ENCODE results near the gene UBE2J1. TPM values are rescaled to one million over a fixed set of nuclear protein-coding genes. Genes with fewer than 3 reads are reported as not detected.

UBE2J1 gene
- total and polyA plus RNA-seq, 10 of the 15 experiments (the other 5 are each of a cell fraction or from before 2014, with no cell fraction given): 48.7 to 131 (median 90.0) TPM

- peak overlapping the region; percentile 26; the same call in 1 of the 2 replicates for H3K27ac ChIP-seq (ENCODE audit: control insufficient read depth, insufficient read depth)
- BruUV-seq (replicated peaks): no TSS peak
- ChIA-PET RAD21 (ENCODE audit: unreplicated experiment) (interaction anchor here (1.6 to 11.8 kb wide), 2 partner anchors 8 to 13 kb away, joined by 7 to 187 read pairs; partner anchors contain the start of gene UBE2J1), SMC1A (ENCODE audit: uncharacterized antibody, unreplicated experiment) (interaction anchor here (0.5 to 11.9 kb wide), 15 partner anchors 7 to 401 kb away, joined by 3 to 252 read pairs (median 4); partner anchors contain the start of genes RNGTT and UBE2J1), POLR2A (interaction anchor here (2.9 to 4.5 kb wide), 2 partner anchors 8 to 12 kb away, joined by 21 to 30 read pairs; partner anchors contain the start of gene UBE2J1), CTCF (interaction anchor here (1.1 to 11.4 kb wide), 8 partner anchors 13 to 382 kb away, joined by 3 to 260 read pairs (median 15); partner anchors contain the start of gene UBE2J1)
- H4K20me1 ChIP-seq (ENCODE audit: control insufficient read depth, insufficient read depth): no peaks in the 10 kb centered on the region
- no peak overlapping the region; the same call in 1 of the 2 replicates for H2AFZ ChIP-seq (ENCODE audit: control insufficient read depth, low read depth, low read length)
- H3K4me1 ChIP-seq (ENCODE audit: control insufficient read depth, insufficient read depth, low read length): peaks cover 32% of the 10 kb centered on the region
- no peak for TF ChIP-seq CHD1 (IDR thresholded peaks at IDR 0.05; ENCODE audit: low read depth, low read length)
- TF ChIP-seq CBFB (IDR thresholded peaks at IDR 0.05; ENCODE audit: low read depth): no peak
- no peak for TF ChIP-seq TCF12 (IDR thresholded peaks at IDR 0.05; ENCODE audit: low read depth, low read length)
- no peak for TF ChIP-seq ZNF592 (IDR thresholded peaks at IDR 0.05)
- no peak for TF ChIP-seq RBBP5 (conservative IDR thresholded peaks at IDR 0.05)
- TF ChIP-seq, protein P1, sequence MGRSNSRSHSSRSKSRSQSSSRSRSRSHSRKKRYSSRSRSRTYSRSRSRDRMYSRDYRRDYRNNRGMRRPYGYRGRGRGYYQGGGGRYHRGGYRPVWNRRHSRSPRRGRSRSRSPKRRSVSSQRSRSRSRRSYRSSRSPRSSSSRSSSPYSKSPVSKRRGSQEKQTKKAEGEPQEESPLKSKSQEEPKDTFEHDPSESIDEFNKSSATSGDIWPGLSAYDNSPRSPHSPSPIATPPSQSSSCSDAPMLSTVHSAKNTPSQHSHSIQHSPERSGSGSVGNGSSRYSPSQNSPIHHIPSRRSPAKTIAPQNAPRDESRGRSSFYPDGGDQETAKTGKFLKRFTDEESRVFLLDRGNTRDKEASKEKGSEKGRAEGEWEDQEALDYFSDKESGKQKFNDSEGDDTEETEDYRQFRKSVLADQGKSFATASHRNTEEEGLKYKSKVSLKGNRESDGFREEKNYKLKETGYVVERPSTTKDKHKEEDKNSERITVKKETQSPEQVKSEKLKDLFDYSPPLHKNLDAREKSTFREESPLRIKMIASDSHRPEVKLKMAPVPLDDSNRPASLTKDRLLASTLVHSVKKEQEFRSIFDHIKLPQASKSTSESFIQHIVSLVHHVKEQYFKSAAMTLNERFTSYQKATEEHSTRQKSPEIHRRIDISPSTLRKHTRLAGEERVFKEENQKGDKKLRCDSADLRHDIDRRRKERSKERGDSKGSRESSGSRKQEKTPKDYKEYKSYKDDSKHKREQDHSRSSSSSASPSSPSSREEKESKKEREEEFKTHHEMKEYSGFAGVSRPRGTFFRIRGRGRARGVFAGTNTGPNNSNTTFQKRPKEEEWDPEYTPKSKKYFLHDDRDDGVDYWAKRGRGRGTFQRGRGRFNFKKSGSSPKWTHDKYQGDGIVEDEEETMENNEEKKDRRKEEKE (IDR thresholded peaks at IDR 0.05): no peak
- TF ChIP-seq TCF3 (IDR thresholded peaks at IDR 0.05; ENCODE audit: borderline replicate concordance, insufficient read depth, low read depth, low read length): no peak
- no peak for TF ChIP-seq PKNOX1 (IDR thresholded peaks at IDR 0.05)
- no peak for TF ChIP-seq BCL3 (IDR thresholded peaks at IDR 0.05; ENCODE audit: borderline replicate concordance, insufficient read depth, low read depth, low read length, poor library complexity, severe bottlenecking)
- TF ChIP-seq NBN (IDR thresholded peaks at IDR 0.05): no peak
- TF ChIP-seq RELA (IDR thresholded peaks at IDR 0.05; ENCODE audit: borderline replicate concordance, partially characterized antibody): no peak
- TF ChIP-seq CBX3 (IDR thresholded peaks at IDR 0.05; ENCODE audit: borderline replicate concordance, low read depth): no peak
- no peak for TF ChIP-seq TARDBP (IDR thresholded peaks at IDR 0.05; ENCODE audit: borderline replicate concordance)
- TF ChIP-seq CREB1 (IDR thresholded peaks at IDR 0.05; ENCODE audit: low read depth): no peak
- TF ChIP-seq IKZF1 (conservative IDR thresholded peaks at IDR 0.05): no peak
- no peak for TF ChIP-seq FOXM1 (IDR thresholded peaks at IDR 0.05; ENCODE audit: low read depth, low read length)
- no peak for DNase-seq (ENCODE audit: low read depth, low spot score)
- no peak overlapping the region for H3K9ac ChIP-seq (ENCODE audit: control insufficient read depth, insufficient read depth, low read length)
- no peak for FAIRE-seq
- H3K36me3 ChIP-seq (ENCODE audit: control insufficient read depth in 2 of 2, insufficient read depth in 2 of 2, low read length in 1 of 2): no peaks in the 10 kb centered on the region
- no peak overlapping the region for H3K4me3 ChIP-seq
- no peaks in the 10 kb centered on the region for H3K27me3 ChIP-seq (replicated peaks in 1 of 2; ENCODE audit: control insufficient read depth in 2 of 2, insufficient read depth in 2 of 2, low read length in 1 of 2)
- H3K79me2 ChIP-seq (ENCODE audit: control insufficient read depth, insufficient read depth, low read length): peaks cover 2% of the 10 kb centered on the region
- H3K9me3 ChIP-seq (replicated peaks; ENCODE audit: control insufficient read depth, insufficient read depth, low read length): peaks cover under 1% of the 10 kb centered on the region; the same call in 2 of the 3 replicates
- intact Hi-C loops (cut with micrococcal nuclease; ENCODE audit: unreplicated experiment) (no loop called here), in situ Hi-C loops (cut with MboI) (no loop called here)
- H3K4me2 ChIP-seq (ENCODE audit: control insufficient read depth, insufficient read depth): peak overlapping the region; percentile 44; the same call in 1 of the 2 replicates
- no peak for ATAC-seq
Measured at GRCh38 chr6:89364586-89364985, 12.1 kb upstream of the UBE2J1 start.
